CD14-positive monocyte (primary cell): ENCODE data around the gene KCTD14. TPM values are rescaled to one million over a fixed set of nuclear protein-coding genes. Genes with fewer than 3 reads are reported as not detected.

ENCODE experiments used
- DNase-seq, 3 donors: peaks; one replicate each; pipeline ENCODE4 v3.0.0-alpha.2; 2011 to 2022
- H2AFZ ChIP-seq: 2 replicates; pipeline ENCODE4 v1.6.0; 2012; ENCODE audit warnings: mild to moderate bottlenecking, low read depth, low read length, inconsistent platforms; ENCODE audit not compliant: insufficient read depth, poor library complexity, severe bottlenecking
- H3K27ac ChIP-seq, 2 donors: 1 replicate in 1 of 2; 2 replicates in 1 of 2; pipeline ENCODE4 v1.5.1; 2012 to 2013; ENCODE audit warnings: low read length in 2 of 2, control low read depth in 1 of 2, inconsistent platforms in 1 of 2, low read depth in 1 of 2, mild to moderate bottlenecking in 1 of 2
- H3K27me3 ChIP-seq, 2 donors: one replicate each; pipeline versions ENCODE4 v1.6.0 to v1.6.1; 2011 to 2013; ENCODE audit warnings: low read length in 2 of 2; ENCODE audit not compliant: control insufficient read depth in 2 of 2, insufficient read depth in 2 of 2
- H3K36me3 ChIP-seq, 2 donors: replicated peaks in 1 of 2; 1 replicate in 1 of 2; 2 replicates in 1 of 2; pipeline versions ENCODE4 v1.5.1 to v1.6.1; 2012 to 2013; ENCODE audit warnings: low read length in 2 of 2, control low read depth in 1 of 2, inconsistent platforms in 1 of 2, mild to moderate bottlenecking in 1 of 2; ENCODE audit not compliant: insufficient read depth in 2 of 2, control insufficient read depth in 1 of 2
- H3K4me1 ChIP-seq, 2 donors: 1 replicate in 1 of 2; 2 replicates in 1 of 2; pipeline versions ENCODE4 v1.5.1 to v1.6.1; 2012 to 2013; ENCODE audit warnings: low read length in 2 of 2, control low read depth in 1 of 2, inconsistent platforms in 1 of 2, mild to moderate bottlenecking in 1 of 2, moderate library complexity in 1 of 2; ENCODE audit not compliant: insufficient read depth in 2 of 2, control insufficient read depth in 1 of 2
- H3K4me2 ChIP-seq: replicated peaks from 2 replicates; pipeline ENCODE3; 2012; ENCODE audit warnings: low read length, moderate library complexity, mild to moderate bottlenecking; ENCODE audit not compliant: poor library complexity, severe bottlenecking; ENCODE audit errors: extremely low read depth
- H3K4me3 ChIP-seq, 3 experiments: fragments of 200-600 bp in 1 of 3; sonication (generic) in 1 of 3; replicated peaks in 1 of 3; 1 replicate in 2 of 3; 2 replicates in 1 of 3; pipeline ENCODE4 v1.5.1; 2011 to 2013; ENCODE audit warnings: low read length in 3 of 3, mild to moderate bottlenecking in 3 of 3, control low read depth in 2 of 3, low read depth in 2 of 3, inconsistent platforms in 1 of 3, moderate library complexity in 1 of 3
- H3K79me2 ChIP-seq: 2 replicates; pipeline ENCODE4 v1.6.0; 2012; ENCODE audit warnings: mild to moderate bottlenecking, control low read depth, inconsistent platforms, low read length, moderate library complexity; ENCODE audit not compliant: insufficient read depth
- H3K9ac ChIP-seq: 2 replicates; pipeline ENCODE4 v1.6.0; 2017; ENCODE audit warnings: low read length, mild to moderate bottlenecking; ENCODE audit not compliant: insufficient read depth, poor library complexity, severe bottlenecking
- H3K9me3 ChIP-seq, 2 donors: replicated peaks in 1 of 2; 1 replicate in 1 of 2; 2 replicates in 1 of 2; pipeline versions ENCODE4 v1.5.1 to v1.6.1; 2012 to 2013; ENCODE audit warnings: low read length in 2 of 2, control low read depth in 1 of 2; ENCODE audit not compliant: control insufficient read depth in 1 of 2, insufficient read depth in 1 of 2
- H4K20me1 ChIP-seq: 2 replicates; pipeline ENCODE4 v1.6.0; 2012; ENCODE audit warnings: mild to moderate bottlenecking, low read length, control low read depth, moderate library complexity; ENCODE audit not compliant: insufficient read depth
- H3K27ac Mint-ChIP-seq, 7 donors: one replicate each; pipeline ENCODE4 v1.8.0; 2020; ENCODE audit warnings: mild to moderate bottlenecking in 7 of 7, mixed read lengths in 7 of 7, moderate library complexity in 6 of 7, inconsistent platforms in 2 of 7
- H3K27me3 Mint-ChIP-seq, 3 donors: one replicate each; pipeline ENCODE4 v1.8.0; 2021 to 2022; ENCODE audit warnings: low read depth in 3 of 3, mild to moderate bottlenecking in 3 of 3, mixed read lengths in 3 of 3, moderate library complexity in 3 of 3, inconsistent platforms in 1 of 3
- H3K36me3 Mint-ChIP-seq, 2 donors: one replicate each; pipeline ENCODE4 v1.8.0; 2020; ENCODE audit warnings: mixed read lengths in 2 of 2, inconsistent platforms in 1 of 2, mild to moderate bottlenecking in 1 of 2
- H3K4me1 Mint-ChIP-seq: one replicate; pipeline ENCODE4 v1.8.0; 2020; ENCODE audit warnings: mild to moderate bottlenecking, mixed read lengths
- H3K4me3 Mint-ChIP-seq, 2 donors: one replicate each; pipeline ENCODE4 v1.8.0; 2020; ENCODE audit warnings: mild to moderate bottlenecking in 2 of 2, mixed read lengths in 2 of 2, moderate library complexity in 1 of 2
- H3K9me3 Mint-ChIP-seq, 7 donors: one replicate each; pipeline ENCODE4 v1.8.0; 2020 to 2022; ENCODE audit warnings: mixed read lengths in 7 of 7, mild to moderate bottlenecking in 6 of 7, moderate library complexity in 6 of 7, inconsistent platforms in 2 of 7
- WGBS: methylation state at CpG from one replicate; pipeline ENCODE4 v1.1.5; 2013; ENCODE audit warnings: missing lambda C conversion rate; ENCODE audit not compliant: insufficient coverage; 5-methylcytosine and 5-hydroxymethylcytosine counted together
- intact Hi-C, 2 donors: fragments of 100-400 bp; cut with micrococcal nuclease; formaldehyde crosslinking; loops; one replicate each; pipeline versions ENCODE4 v1.15.0 to v1.15.1; 2023
- polyA plus RNA-seq, 3 donors: library from polyadenylated mRNA; depleted of rRNA in 1 of 3; unstranded in 2 of 3; stranded (reverse) in 1 of 3; fragments of 300-500 nt in 2 of 3; fragments of >200 nt in 1 of 3; fragmentation: Illumina TruSeq in 2 of 3; gene quantifications; 1 replicate in 2 of 3; 2 replicates in 1 of 3; pipeline ENCODE4 v1.2.3, GENCODE V29; 2012 to 2021
- TF ChIP-seq, protein P1 (sequence below): fragments of 200-600 bp; IDR thresholded peaks from one replicate; pipeline ENCODE4 v1.8.0; 2022; ENCODE audit warnings: antibody characterized with exemption, mild to moderate bottlenecking

Gene KCTD14
- polyA plus RNA-seq, 3 donors: 0.14 to 0.33 (median 0.23) TPM

DNA sequence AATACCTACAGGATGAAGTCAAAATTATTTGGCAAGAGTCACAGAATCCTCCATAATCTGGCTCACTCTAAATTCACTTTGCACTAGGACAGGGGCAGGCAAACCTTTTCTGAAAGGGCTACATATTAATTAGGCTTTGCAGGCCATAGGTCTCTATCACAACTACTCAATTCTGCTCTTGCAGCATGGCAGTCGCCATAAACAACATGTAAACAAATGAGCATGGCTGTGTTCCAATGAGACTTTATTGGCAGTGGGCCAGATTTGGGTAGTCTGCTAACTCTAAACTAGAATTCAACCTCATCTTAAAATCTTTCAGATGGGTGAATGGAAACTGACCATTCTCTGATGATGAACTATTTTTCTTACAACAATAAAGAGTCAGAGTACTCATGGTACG lies 46.4 kb upstream of the KCTD14 start:
- H3K27ac ChIP-seq: no peak overlapping the region
- H3K79me2 ChIP-seq: peaks cover 23% of the 10 kb centered on the region
- Mint-ChIP-seq H3K27me3 (peaks cover 0 to 1% (median 0%) of the 10 kb centered on the region in 3 donors), H3K27ac (no peak overlapping the region), H3K4me1 (peaks cover 11% of the 10 kb centered on the region), H3K9me3 (no peaks in the 10 kb centered on the region), H3K36me3 (peaks cover 46 to 58% of the 10 kb centered on the region in 2 donors), H3K4me3 (no peak overlapping the region)
- no peak overlapping the region for H3K9ac ChIP-seq
- no peak overlapping the region for H3K4me3 ChIP-seq
- no peaks in the 10 kb centered on the region for H3K27me3 ChIP-seq
- WGBS: no CpG with 5 or more reads among the region's 2 CpGs
- H3K4me1 ChIP-seq: no peaks in the 10 kb centered on the region
- peaks cover 25% of the 10 kb centered on the region for H4K20me1 ChIP-seq
- H3K9me3 ChIP-seq: no peaks in the 10 kb centered on the region
- no peak for DNase-seq
- intact Hi-C loops: no loop called here
- no peak overlapping the region for H2AFZ ChIP-seq
- no peak overlapping the region for H3K4me2 ChIP-seq
- peaks cover 44 to 56% of the 10 kb centered on the region in 2 donors for H3K36me3 ChIP-seq
- TF ChIP-seq, protein P1, sequence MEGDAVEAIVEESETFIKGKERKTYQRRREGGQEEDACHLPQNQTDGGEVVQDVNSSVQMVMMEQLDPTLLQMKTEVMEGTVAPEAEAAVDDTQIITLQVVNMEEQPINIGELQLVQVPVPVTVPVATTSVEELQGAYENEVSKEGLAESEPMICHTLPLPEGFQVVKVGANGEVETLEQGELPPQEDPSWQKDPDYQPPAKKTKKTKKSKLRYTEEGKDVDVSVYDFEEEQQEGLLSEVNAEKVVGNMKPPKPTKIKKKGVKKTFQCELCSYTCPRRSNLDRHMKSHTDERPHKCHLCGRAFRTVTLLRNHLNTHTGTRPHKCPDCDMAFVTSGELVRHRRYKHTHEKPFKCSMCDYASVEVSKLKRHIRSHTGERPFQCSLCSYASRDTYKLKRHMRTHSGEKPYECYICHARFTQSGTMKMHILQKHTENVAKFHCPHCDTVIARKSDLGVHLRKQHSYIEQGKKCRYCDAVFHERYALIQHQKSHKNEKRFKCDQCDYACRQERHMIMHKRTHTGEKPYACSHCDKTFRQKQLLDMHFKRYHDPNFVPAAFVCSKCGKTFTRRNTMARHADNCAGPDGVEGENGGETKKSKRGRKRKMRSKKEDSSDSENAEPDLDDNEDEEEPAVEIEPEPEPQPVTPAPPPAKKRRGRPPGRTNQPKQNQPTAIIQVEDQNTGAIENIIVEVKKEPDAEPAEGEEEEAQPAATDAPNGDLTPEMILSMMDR: no peak

- peaks cover 41 to 52% of the 10 kb centered on the region in 2 donors for H3K36me3 ChIP-seq
- no peak for DNase-seq
- H3K27ac Mint-ChIP-seq: no peak overlapping the region
- H3K9me3 ChIP-seq: no peaks in the 10 kb centered on the region
- intact Hi-C loops: no loop called here
- no peak overlapping the region for H3K4me3 Mint-ChIP-seq
- H3K4me3 ChIP-seq: no peak overlapping the region
- H3K36me3 Mint-ChIP-seq: peaks cover 46 to 54% of the 10 kb centered on the region in 2 donors
- H3K9me3 Mint-ChIP-seq: no peaks in the 10 kb centered on the region
- H3K79me2 ChIP-seq: peaks cover 5% of the 10 kb centered on the region
- no peak overlapping the region for H3K4me2 ChIP-seq
- H3K9ac ChIP-seq: no peak overlapping the region
- peaks cover 8% of the 10 kb centered on the region for H3K4me1 Mint-ChIP-seq
- peaks cover 8% of the 10 kb centered on the region for H4K20me1 ChIP-seq
- WGBS: 100% methylated on average over 2 of the region's 4 CpGs
- TF ChIP-seq, protein P1: no peak
- peaks cover 0 to 1% (median 0%) of the 10 kb centered on the region in 3 donors for H3K27me3 Mint-ChIP-seq
- no peak overlapping the region for H2AFZ ChIP-seq
- no peaks in the 10 kb centered on the region for H3K4me1 ChIP-seq
- H3K27ac ChIP-seq: no peak overlapping the region
- no peaks in the 10 kb centered on the region for H3K27me3 ChIP-seq
Measured at GRCh38 chr11:78067704-78068103, 44.6 kb upstream of the KCTD14 start.
